ENCODE data around the gene PAPOLA. TPM values are rescaled to one million over a fixed set of nuclear protein-coding genes. Genes with fewer than 3 reads are reported as not detected.

Gene PAPOLA
- total and polyA plus RNA-seq, 9 of the 15 experiments (the other 6 are each of a cell fraction or from before 2014, with no cell fraction given) = 51.1 to 199 (median 95.8) TPM

- no TSS peak for BruUV-seq (replicated peaks)
- Histone ChIP-seq H3K27me3 (ENCODE audit: control insufficient read depth in 2 of 2, insufficient read depth in 2 of 2, low read length in 2 of 2) (peaks cover 33 to 69% of the 10 kb centered on the region in 2 experiments), H3K9me1 (ENCODE audit: control insufficient read depth, insufficient read depth, low read length) (no peaks in the 10 kb centered on the region), H3K36me3 (ENCODE audit: control insufficient read depth, insufficient read depth, low read length) (no peaks in the 10 kb centered on the region), H4K20me1 (replicated peaks; ENCODE audit: control insufficient read depth, insufficient read depth, low read length) (no peaks in the 10 kb centered on the region), H3K9ac (ENCODE audit: insufficient read depth in 1 of 2, low read depth in 2 of 2, low read length in 2 of 2) (no peak overlapping the region), H3K4me2 (ENCODE audit: insufficient read depth, low read length) (no peak overlapping the region; the same call in 1 of the 2 replicates), H2AFZ (ENCODE audit: low read depth, low read length) (no peak overlapping the region), H3K4me3 (no peak overlapping the region), H3K27ac (ENCODE audit: extremely low read depth, low read depth, low read length) (no peak overlapping the region), H3K9me3 (replicated peaks; ENCODE audit: control insufficient read depth, insufficient read depth, low read depth, low read length) (no peaks in the 10 kb centered on the region), H3K4me1 (replicated peaks in 1 of 2; ENCODE audit: control insufficient read depth in 2 of 2, insufficient read depth in 2 of 2, low read length in 2 of 2) (peaks cover 6 to 18% of the 10 kb centered on the region in 2 experiments; a peak in 4 of 5 replicates), H3K79me2 (ENCODE audit: control insufficient read depth, insufficient read depth, low read length) (no peaks in the 10 kb centered on the region)
- in situ Hi-C loops (cut with MboI) (loop anchor here (5.0 to 25.0 kb wide), 4 partner anchors 87 to 702 kb away; no protein-coding TSS in a partner anchor), intact Hi-C loops (cut with micrococcal nuclease) (loop anchor here (1.0 to 10.0 kb wide), 5 partner anchors 82 to 550 kb away; no protein-coding TSS in a partner anchor)
- DNase-seq (ENCODE audit: extremely low read depth in 1 of 4, low spot score in 3 of 4) = no peak
- CTCF ChIA-PET (ENCODE audit: low intra/inter-chr PET ratio) = interaction anchor here (0.6 to 2.2 kb wide), 2 partner anchors 156 to 686 kb away, joined by 3 to 11 read pairs; no protein-coding TSS in a partner anchor
- ATAC-seq = no peak
- TF ChIP-seq ZC3H8 (IDR thresholded peaks at IDR 0.05) = no peak
- no peak for TF ChIP-seq DIDO1 (tag; IDR thresholded peaks at IDR 0.05; ENCODE audit: low read depth)
- no peak for TF ChIP-seq ZNF589 (CRISPR knock-in tag; IDR thresholded peaks at IDR 0.05; ENCODE audit: low read depth)
- TF ChIP-seq IRF2 (CRISPR knock-in tag; IDR thresholded peaks at IDR 0.05) = no peak
- peak; percentile 12 for TF ChIP-seq CBX2 (IDR thresholded peaks at IDR 0.05; ENCODE audit: insufficient read depth, low read length, poor library complexity, severe bottlenecking)
- 0 out of 6 replicates have a peak, but pooled peaks of 1 of the 3 experiments have one; percentile 0 for TF ChIP-seq CTCF (IDR thresholded peaks at IDR 0.05 in 2 of 3, conservative IDR thresholded peaks at IDR 0.05 in 1 of 3; ENCODE audit: insufficient read depth in 2 of 3, low read depth in 1 of 3, low read length in 3 of 3)
- FAIRE-seq = no peak
- WGBS (ENCODE audit: insufficient coverage, low coverage, missing lambda C conversion rate) = 5% methylated on average over 20 of the region's 20 CpGs
- POLR2A ChIA-PET = no interaction called here
Measured at GRCh38 chr14:96584907-96585671, 82.9 kb downstream of the PAPOLA start.

All from K562 (cell line).